GM18907 (cell line): ENCODE results near the gene DHCR24.

Experiments used
- ATAC-seq: cut with Tn5 transposase; IDR thresholded peaks from one replicate; pipeline ENCODE4 v1.9.1; 2021; ENCODE audit warnings: mild to moderate bottlenecking, moderate library complexity; ENCODE audit not compliant: unreplicated experiment

DHCR24 gene

GRCh38 chr1:54846716-54847284 is 40.2 kb downstream of the DHCR24 start:
- ATAC-seq = no peak

- no peak for ATAC-seq
Measured at GRCh38 chr1:54846301-54846700, 40.7 kb downstream of the DHCR24 start.

- ATAC-seq = no peak
Measured at GRCh38 chr1:54845772-54846171, 41.2 kb downstream of the DHCR24 start.

- no peak for ATAC-seq
Measured at GRCh38 chr1:54844564-54844963, 42.4 kb downstream of the DHCR24 start.

GRCh38 chr1:54843449-54843848 is 43.5 kb downstream of the DHCR24 start:
- no peak for ATAC-seq

- ATAC-seq = no peak
Measured at GRCh38 chr1:54842963-54843362, 44.0 kb downstream of the DHCR24 start.

- ATAC-seq = no peak
Measured at GRCh38 chr1:54842206-54842915, 44.6 kb downstream of the DHCR24 start.

- ATAC-seq = no peak
Measured at GRCh38 chr1:54839824-54840223, 47.2 kb downstream of the DHCR24 start.

GRCh38 chr1:54838565-54839180 is 48.3 kb downstream of the DHCR24 start:
- no peak for ATAC-seq

- ATAC-seq = no peak
Measured at GRCh38 chr1:54837002-54837853, 49.8 kb downstream of the DHCR24 start.

- ATAC-seq = no peak
Measured at GRCh38 chr1:54836594-54836993, 50.4 kb downstream of the DHCR24 start.

GRCh38 chr1:54835970-54836369 is 51.0 kb downstream of the DHCR24 start:
- ATAC-seq = no peak

GRCh38 chr1:54835131-54835898 is 51.7 kb downstream of the DHCR24 start:
- no peak for ATAC-seq

- no peak for ATAC-seq
Measured at GRCh38 chr1:54834007-54834541, 52.9 kb downstream of the DHCR24 start.

GRCh38 chr1:54833121-54833520 is 53.9 kb downstream of the DHCR24 start:
- ATAC-seq = no peak

GRCh38 chr1:54826226-54826816 is 60.7 kb downstream of the DHCR24 start:
- no peak for ATAC-seq

GRCh38 chr1:54825696-54826095 is 61.3 kb downstream of the DHCR24 start:
- ATAC-seq = no peak

GRCh38 chr1:54823670-54824069 is 63.3 kb downstream of the DHCR24 start:
- no peak for ATAC-seq

- ATAC-seq = no peak
Measured at GRCh38 chr1:54819733-54820132, 67.3 kb downstream of the DHCR24 start.

GRCh38 chr1:54819195-54819536 is 67.8 kb downstream of the DHCR24 start:
- ATAC-seq = no peak
